ENCODE results near the gene PEX5.
"Not testable (repeated sequence)": the region's sequence is repeated elsewhere in the genome, so short reads cannot be mapped to it uniquely, and the experiment has no call there.

Gene PEX5

GRCh38 chr12:7242176-7243101 lies 53.0 kb downstream of the PEX5 start:
- Histone ChIP-seq H3K27me3 (ENCODE audit: insufficient read depth, poor library complexity, severe bottlenecking) (no peaks in the 10 kb centered on the region), H3K9me3 (ENCODE audit: severe bottlenecking) (no peaks in the 10 kb centered on the region), H3K27ac (ENCODE audit: poor library complexity, severe bottlenecking) (no peak overlapping the region), H3K36me3 (ENCODE audit: low read depth) (no peaks in the 10 kb centered on the region), H3K4me3 (ENCODE audit: severe bottlenecking) (no peak overlapping the region), H3K4me1 (ENCODE audit: insufficient read depth, poor library complexity, severe bottlenecking) (no peaks in the 10 kb centered on the region)
- no peak for TF ChIP-seq CTCF (IDR thresholded peaks at IDR 0.05; ENCODE audit: poor library complexity, severe bottlenecking)
- no peak for DNase-seq (ENCODE audit: low spot score)
- no peak for ATAC-seq (ENCODE audit: low read depth)

GRCh38 chr12:7251328-7251996 lies 62.0 kb downstream of the PEX5 start:
- H3K27me3 ChIP-seq (ENCODE audit: insufficient read depth, poor library complexity, severe bottlenecking); ATAC-seq (ENCODE audit: low read depth); H3K4me1 ChIP-seq (ENCODE audit: insufficient read depth, poor library complexity, severe bottlenecking); H3K9me3 ChIP-seq (ENCODE audit: severe bottlenecking); DNase-seq (ENCODE audit: low spot score); H3K36me3 ChIP-seq (ENCODE audit: low read depth); H3K27ac ChIP-seq (ENCODE audit: poor library complexity, severe bottlenecking); H3K4me3 ChIP-seq (ENCODE audit: severe bottlenecking): not testable (repeated sequence)

GRCh38 chr12:7259060-7259459 lies 69.6 kb downstream of the PEX5 start:
- ATAC-seq (ENCODE audit: low read depth) (no peak), DNase-seq (ENCODE audit: low spot score) (no peak)
- H3K27me3 ChIP-seq (ENCODE audit: insufficient read depth, poor library complexity, severe bottlenecking), result no peaks in the 10 kb centered on the region
- H3K9me3 ChIP-seq (ENCODE audit: severe bottlenecking), result no peaks in the 10 kb centered on the region
- no peaks in the 10 kb centered on the region for H3K36me3 ChIP-seq (ENCODE audit: low read depth)
- H3K4me1 ChIP-seq (ENCODE audit: insufficient read depth, poor library complexity, severe bottlenecking), result no peaks in the 10 kb centered on the region
- no peak for TF ChIP-seq CTCF (IDR thresholded peaks at IDR 0.05; ENCODE audit: poor library complexity, severe bottlenecking)
- H3K27ac ChIP-seq (ENCODE audit: poor library complexity, severe bottlenecking), result no peak overlapping the region
- H3K4me3 ChIP-seq (ENCODE audit: severe bottlenecking), result no peak overlapping the region
